IMR-90 (cell line): ENCODE results near the gene ADAP1. TPM values are rescaled to one million over a fixed set of nuclear protein-coding genes. Genes with fewer than 3 reads are reported as not detected.

Experiments
- ATAC-seq: fragments of 200-7000 bp; cut with Tn5 transposase; 2 replicates; pipeline ENCODE4 v1.9.1; 2020; ENCODE audit warnings: low read depth, mild to moderate bottlenecking, moderate library complexity
- BruUV-seq: library from RNA; stranded (reverse); fragments of 400-500 nt; replicated peaks from 2 replicates; lab custom pipeline; 2021; lab: Mats Ljungman, UMichigan
- CTCF ChIA-PET: fragments of 300-600 bp; formaldehyde crosslinking; extraction: SDS; loops from one replicate; lab custom pipeline; 2021; ENCODE audit warnings: antibody characterized with exemption; lab: Yijun Ruan, JAX
- POLR2A ChIA-PET: fragments of 300-600 bp; sonication (Branson Sonifier 250); formaldehyde crosslinking; loops from one replicate; lab custom pipeline; 2022; ENCODE audit warnings: antibody characterized with exemption; ENCODE audit not compliant: unreplicated experiment; lab: Charles Lee
- DNase-seq: peaks from one replicate; pipeline ENCODE4 v3.0.0; 2013
- H2AFZ ChIP-seq: replicated peaks from 2 replicates; pipeline ENCODE3; 2013; ENCODE audit warnings: low read length, mild to moderate bottlenecking; ENCODE audit not compliant: poor library complexity
- H2AK5ac ChIP-seq: 2 replicates; pipeline ENCODE4 v1.6.1; 2013; ENCODE audit warnings: low read depth, low read length, inconsistent platforms
- H2AK9ac ChIP-seq: replicated peaks from 2 replicates; pipeline ENCODE3; 2013; ENCODE audit warnings: mild to moderate bottlenecking, low read depth, low read length, moderate library complexity; ENCODE audit not compliant: poor library complexity
- H2BK120ac ChIP-seq: 2 replicates; pipeline ENCODE4 v1.6.1; 2013; ENCODE audit warnings: low read depth, low read length, inconsistent platforms
- H2BK15ac ChIP-seq: 3 replicates; pipeline ENCODE4 v1.6.1; 2013; ENCODE audit warnings: low read depth, low read length, inconsistent platforms
- H2BK20ac ChIP-seq: 2 replicates; pipeline ENCODE4 v1.6.1; 2013; ENCODE audit warnings: low read depth, mild to moderate bottlenecking, inconsistent platforms, low read length, moderate library complexity
- H2BK5ac ChIP-seq: 2 replicates; pipeline ENCODE4 v1.6.1; 2013; ENCODE audit warnings: mild to moderate bottlenecking, low read depth, low read length, inconsistent platforms; ENCODE audit not compliant: poor library complexity, severe bottlenecking
- H3K14ac ChIP-seq: replicated peaks from 2 replicates; pipeline ENCODE4 v1.6.1; 2013; ENCODE audit warnings: low read depth, low read length, inconsistent platforms
- H3K18ac ChIP-seq: 2 replicates; pipeline ENCODE4 v1.6.1; 2013; ENCODE audit warnings: low read depth, low read length, control low read depth
- H3K23ac ChIP-seq: 2 replicates; pipeline ENCODE4 v1.6.1; 2013; ENCODE audit warnings: low read depth, low read length, inconsistent platforms
- H3K27ac ChIP-seq: 2 replicates; pipeline ENCODE4 v1.5.1; 2013; ENCODE audit warnings: mild to moderate bottlenecking, control low read depth, low read length; ENCODE audit not compliant: insufficient read depth
- H3K27me3 ChIP-seq: 2 replicates; pipeline ENCODE4 v1.6.1; 2013; ENCODE audit warnings: low read length; ENCODE audit not compliant: control insufficient read depth, insufficient read depth
- H3K36me3 ChIP-seq: 2 replicates; pipeline ENCODE4 v1.6.1; 2013; ENCODE audit warnings: low read length, mixed read lengths; ENCODE audit not compliant: control insufficient read depth, insufficient read depth
- H3K4ac ChIP-seq: 2 replicates; pipeline ENCODE4 v1.6.1; 2013; ENCODE audit warnings: low read depth, low read length, inconsistent platforms
- H3K4me1 ChIP-seq: 2 replicates; pipeline ENCODE4 v1.6.1; 2013; ENCODE audit warnings: low read length, mixed read lengths; ENCODE audit not compliant: control insufficient read depth, insufficient read depth
- H3K4me2 ChIP-seq: 2 replicates; pipeline ENCODE4 v1.6.1; 2013; ENCODE audit warnings: low read depth, mild to moderate bottlenecking, control low read depth, low read length, moderate library complexity
- H3K4me3 ChIP-seq: 2 replicates; pipeline ENCODE4 v1.5.1; 2013; ENCODE audit warnings: low read depth, mild to moderate bottlenecking, control low read depth, low read length, moderate library complexity; ENCODE audit not compliant: insufficient read depth
- H3K56ac ChIP-seq: 2 replicates; pipeline ENCODE4 v1.6.1; 2013; ENCODE audit warnings: low read length, inconsistent platforms; ENCODE audit not compliant: insufficient read depth; ENCODE audit errors: extremely low read depth
- H3K79me1 ChIP-seq, 2 experiments: 2 replicates each; pipeline ENCODE4 v1.6.1; 2013; ENCODE audit warnings: low read length in 2 of 2, inconsistent platforms in 1 of 2, low read depth in 1 of 2
- H3K9ac ChIP-seq: 2 replicates; pipeline ENCODE4 v1.6.1; 2013; ENCODE audit warnings: low read depth, low read length, control low read depth
- H3K9me1 ChIP-seq: 2 replicates; pipeline ENCODE4 v1.6.1; 2013; ENCODE audit warnings: low read length, inconsistent platforms; ENCODE audit not compliant: insufficient read depth
- H3K9me3 ChIP-seq: 2 replicates; pipeline ENCODE4 v1.6.1; 2013; ENCODE audit warnings: low read length; ENCODE audit not compliant: control insufficient read depth, insufficient read depth
- H4K20me1 ChIP-seq: 2 replicates; pipeline ENCODE4 v1.6.1; 2013; ENCODE audit warnings: low read length, inconsistent platforms; ENCODE audit not compliant: insufficient read depth
- H4K5ac ChIP-seq: 2 replicates; pipeline ENCODE4 v1.6.1; 2013; ENCODE audit warnings: mild to moderate bottlenecking, low read depth, low read length, control low read depth
- H4K8ac ChIP-seq, 2 experiments: 2 replicates each; pipeline ENCODE4 v1.6.1; 2013; ENCODE audit warnings: low read depth in 2 of 2, low read length in 2 of 2, control low read depth in 1 of 2, inconsistent platforms in 1 of 2
- H4K91ac ChIP-seq: 2 replicates; pipeline ENCODE4 v1.6.1; 2013; ENCODE audit warnings: low read depth, low read length, inconsistent platforms; ENCODE audit not compliant: insufficient read depth
- BHLHE40 ChIP-seq: fragments of 150-350 bp; IDR thresholded peaks from 2 replicates; pipeline ENCODE4 v1.6.1; 2016; ENCODE audit warnings: mild to moderate bottlenecking, low read depth, low read length
- CEBPB ChIP-seq: IDR thresholded peaks from 2 replicates; pipeline ENCODE4 v1.6.1; 2012; ENCODE audit warnings: low read depth, low read length, improper control_type of control experiment
- CHD1 ChIP-seq: IDR thresholded peaks from 2 replicates; pipeline ENCODE4 v1.6.1; 2012; ENCODE audit warnings: low read depth, low read length, improper control_type of control experiment
- CTCF ChIP-seq: conservative IDR thresholded peaks from 2 replicates; pipeline ENCODE4 v1.5.1; 2012; ENCODE audit warnings: mild to moderate bottlenecking, low read depth, low read length, improper control_type of control experiment
- ELK1 ChIP-seq: fragments of 150-350 bp; IDR thresholded peaks from 2 replicates; pipeline ENCODE4 v1.6.1; 2016; ENCODE audit warnings: low read depth, mild to moderate bottlenecking, low read length, moderate library complexity, borderline replicate concordance
- FOS ChIP-seq: fragments of 150-350 bp; IDR thresholded peaks from 2 replicates; pipeline ENCODE4 v1.6.1; 2016; ENCODE audit warnings: low read depth, low read length
- MAFK ChIP-seq: IDR thresholded peaks from 2 replicates; pipeline ENCODE4 v1.6.1; 2012; ENCODE audit warnings: low read depth, low read length, improper control_type of control experiment
- MAZ ChIP-seq: IDR thresholded peaks from 2 replicates; pipeline ENCODE4 v1.6.1; 2012; ENCODE audit warnings: low read depth, mild to moderate bottlenecking, low read length, improper control_type of control experiment, moderate library complexity, borderline replicate concordance
- MXI1 ChIP-seq: IDR thresholded peaks from 2 replicates; pipeline ENCODE4 v1.6.1; 2012; ENCODE audit warnings: low read depth, mild to moderate bottlenecking, low read length, moderate library complexity, borderline replicate concordance
- NFE2L2 ChIP-seq: fragments of 150-350 bp; IDR thresholded peaks from 2 replicates; pipeline ENCODE4 v1.6.1; 2016; ENCODE audit warnings: low read depth, mild to moderate bottlenecking, low read length
- POLR2A ChIP-seq: IDR thresholded peaks from 2 replicates; pipeline ENCODE4 v1.6.1; 2012; ENCODE audit warnings: mild to moderate bottlenecking, low read depth, low read length
- RAD21 ChIP-seq: IDR thresholded peaks from 2 replicates; pipeline ENCODE4 v1.6.1; 2012; ENCODE audit warnings: low read length, improper control_type of control experiment
- RCOR1 ChIP-seq: IDR thresholded peaks from 2 replicates; pipeline ENCODE4 v1.6.1; 2012; ENCODE audit warnings: mild to moderate bottlenecking, low read length, improper control_type of control experiment; ENCODE audit not compliant: insufficient replicate concordance
- RFX5 ChIP-seq: IDR thresholded peaks from 2 replicates; pipeline ENCODE4 v1.8.0; 2012; ENCODE audit warnings: low read depth, mild to moderate bottlenecking, low read length, moderate library complexity
- SMC3 ChIP-seq: fragments of 150-350 bp; IDR thresholded peaks from 2 replicates; pipeline ENCODE4 v1.6.1; 2016; ENCODE audit warnings: low read depth, mild to moderate bottlenecking, antibody characterized with exemption, low read length, moderate library complexity
- USF2 ChIP-seq: fragments of 150-350 bp; IDR thresholded peaks from 2 replicates; pipeline ENCODE4 v1.6.1; 2017; ENCODE audit warnings: mild to moderate bottlenecking, antibody characterized with exemption, low read length, low read depth
- WGBS, 2 experiments: methylation state at CpG; one replicate each; pipeline versions ENCODE4 v1.1.5 to v1.1.7; 2013; ENCODE audit warnings: missing lambda C conversion rate in 2 of 2; ENCODE audit not compliant: insufficient read length in 1 of 2; ENCODE audit errors: extremely low coverage in 2 of 2; 5-methylcytosine and 5-hydroxymethylcytosine counted together
- dilution Hi-C: fragments of 300-500 bp; cut with HindIII; formaldehyde crosslinking; loops from one replicate; pipeline ENCODE4 v1.14.3; 2018; ENCODE audit warnings: low sequenced_read_pairs; ENCODE audit not compliant: unreplicated experiment
- in situ Hi-C: fragments of 300-500 bp; cut with MboI; formaldehyde crosslinking; loops from 3 replicates; pipeline ENCODE4 v1.14.3; 2019; ENCODE audit warnings: low sequenced_read_pairs, inconsistent platforms, mixed read lengths
- intact Hi-C: fragments of 100-400 bp; cut with micrococcal nuclease; formaldehyde crosslinking; loops from 2 replicates; pipeline ENCODE4 v1.10.0; 2022
- polyA plus RNA-seq, 3 experiments: library from polyadenylated mRNA; depleted of rRNA; stranded (reverse); fragments of >200 nt; gene quantifications; 2 replicates each; pipeline ENCODE4 v1.2.3, GENCODE V29; 2012; ENCODE audit warnings: low replicate concordance in 1 of 3
- total RNA-seq: library from RNA; depleted of rRNA; stranded (reverse); fragments of >200 nt; gene quantifications from 2 replicates; pipeline ENCODE4 v1.2.3, GENCODE V29; 2012

The ADAP1 gene
- total and polyA plus RNA-seq, 2 of the 4 experiments (the other 2 are of a cell fraction) = 1.4 to 2.0 TPM

GRCh38 chr7:885261-885892 is 69.1 kb downstream of the ADAP1 start:
- Histone ChIP-seq H3K9me3 (no peaks in the 10 kb centered on the region), H2BK5ac (no peak overlapping the region), H3K23ac (no peak overlapping the region), H3K27me3 (no peaks in the 10 kb centered on the region), H3K4me1 (no peaks in the 10 kb centered on the region), H3K14ac (no peak overlapping the region), H2BK15ac (no peak overlapping the region), H3K27ac (no peak overlapping the region), H2BK20ac (no peak overlapping the region), H3K4me2 (no peak overlapping the region), H3K56ac (no peak overlapping the region), H2AK9ac (no peak overlapping the region), H3K4ac (no peak overlapping the region), H3K9me1 (peaks cover 4% of the 10 kb centered on the region), H2BK120ac (no peak overlapping the region), H3K36me3 (peaks cover 19% of the 10 kb centered on the region), H3K79me1 (peaks cover 8 to 74% of the 10 kb centered on the region in 2 experiments), H4K91ac (no peak overlapping the region), H3K9ac (no peak overlapping the region), H3K4me3 (no peak overlapping the region), H3K18ac (no peak overlapping the region), H4K5ac (no peak overlapping the region), H2AFZ (no peak overlapping the region), H2AK5ac (no peak overlapping the region), H4K20me1 (peaks cover 59% of the 10 kb centered on the region), H4K8ac (no peak overlapping the region)
- CTCF ChIA-PET = no interaction called here
- in situ Hi-C loops (no loop called here), dilution Hi-C loops (no loop called here), intact Hi-C loops (no loop called here)
- WGBS, 2 experiments = 89% methylated on average over 11 of the region's 25 CpGs; no CpG with 5 or more reads in 1 of the 2 experiments
- TF ChIP-seq POLR2A = no peak
- no peak for TF ChIP-seq CHD1
- TF ChIP-seq BHLHE40 = no peak
- no peak for TF ChIP-seq USF2
- no peak for TF ChIP-seq ELK1
- no peak for TF ChIP-seq MAFK
- no peak for TF ChIP-seq FOS
- no peak for TF ChIP-seq CTCF
- TF ChIP-seq MXI1 = no peak
- TF ChIP-seq RAD21 = no peak
- no peak for TF ChIP-seq CEBPB
- TF ChIP-seq SMC3 = no peak
- no peak for TF ChIP-seq RFX5
- no peak for TF ChIP-seq NFE2L2
- no peak for TF ChIP-seq MAZ
- no peak for TF ChIP-seq RCOR1
- POLR2A ChIA-PET = no interaction called here
- no TSS peak for BruUV-seq
- ATAC-seq (no peak), DNase-seq (no peak)
